Endothelial cell of umbilical vein (primary cell): ENCODE results near the gene KCNB1. TPM values are rescaled to one million over a fixed set of nuclear protein-coding genes. Genes with fewer than 3 reads are reported as not detected.

ENCODE experiments used
- BruUV-seq: library from RNA; stranded (reverse); fragments of 400-500 nt; replicated peaks from 2 replicates; lab custom pipeline; 2021; lab: Mats Ljungman, UMichigan
- CTCF ChIA-PET: fragments of 300-600, 350-600 bp; sonication (Branson Sonifier 250); formaldehyde crosslinking; loops from one replicate; lab custom pipeline; 2021; ENCODE audit warnings: antibody characterized with exemption, inconsistent platforms; lab: Charles Lee
- POLR2A ChIA-PET: fragments of 300-600, 350-600 bp; sonication (Branson Sonifier 250); formaldehyde crosslinking; loops from one replicate; lab custom pipeline; 2021; ENCODE audit warnings: antibody characterized with exemption, inconsistent platforms; lab: Charles Lee
- DNase-seq: peaks from one replicate; pipeline ENCODE4 v3.0.0-alpha.2; 2011; ENCODE audit warnings: low read depth, low spot score
- FAIRE-seq: peaks from 2 replicates; lab custom pipeline; 2011; peaks lifted over from hg19 to GRCh38; lab: Jason Lieb, UNC
- H2AFZ ChIP-seq: 2 replicates; pipeline ENCODE4 v1.6.0; 2012; ENCODE audit warnings: low read depth, low read length, control low read depth, inconsistent platforms
- H3K27ac ChIP-seq: 2 replicates; pipeline ENCODE4 v1.5.1; 2011; ENCODE audit warnings: low read depth, mild to moderate bottlenecking, control low read depth, low read length, moderate library complexity; ENCODE audit not compliant: insufficient read depth
- H3K27me3 ChIP-seq, 2 experiments: 2 replicates each; pipeline versions ENCODE4 v1.6.0 to v1.6.1; 2011; ENCODE audit warnings: low read length in 2 of 2, mixed read lengths in 1 of 2; ENCODE audit not compliant: control insufficient read depth in 2 of 2, insufficient read depth in 2 of 2
- H3K36me3 ChIP-seq, 2 experiments: 2 replicates in 1 of 2; 3 replicates in 1 of 2; pipeline ENCODE4 v1.5.1; 2011; ENCODE audit warnings: low read length in 2 of 2, mild to moderate bottlenecking in 1 of 2, moderate library complexity in 1 of 2; ENCODE audit not compliant: control insufficient read depth in 2 of 2, insufficient read depth in 2 of 2; ENCODE audit errors: extremely low read depth in 1 of 2
- H3K4me1 ChIP-seq: 3 replicates; pipeline ENCODE4 v1.5.1; 2011; ENCODE audit warnings: mild to moderate bottlenecking, low read length; ENCODE audit not compliant: control insufficient read depth, insufficient read depth; ENCODE audit errors: extremely low read depth
- H3K4me2 ChIP-seq: 2 replicates; pipeline ENCODE4 v1.6.1; 2011; ENCODE audit warnings: low read length, control low read depth, mixed read lengths; ENCODE audit not compliant: insufficient read depth
- H3K4me3 ChIP-seq, 3 experiments: fragments of 200-600 bp in 1 of 3; sonication (generic), shearing (Covaris generic) in 1 of 3; replicated peaks in 1 of 3; 2 replicates each; pipeline ENCODE4 v1.5.1; 2011 to 2016; ENCODE audit warnings: control low read depth in 3 of 3, low read length in 3 of 3, mild to moderate bottlenecking in 2 of 3, inconsistent platforms in 1 of 3, low read depth in 1 of 3, moderate library complexity in 1 of 3; ENCODE audit not compliant: insufficient read depth in 1 of 3
- H3K79me2 ChIP-seq: 2 replicates; pipeline ENCODE4 v1.6.0; 2012; ENCODE audit warnings: low read length, inconsistent platforms; ENCODE audit not compliant: control insufficient read depth, insufficient read depth
- H3K9ac ChIP-seq: replicated peaks from 2 replicates; pipeline ENCODE3; 2011; ENCODE audit warnings: low read length, control low read depth; ENCODE audit not compliant: insufficient read depth; ENCODE audit errors: extremely low read depth
- H3K9me1 ChIP-seq: replicated peaks from 3 replicates; pipeline ENCODE4 v1.6.0; 2011; ENCODE audit warnings: mild to moderate bottlenecking, low read length; ENCODE audit not compliant: control insufficient read depth, insufficient read depth; ENCODE audit errors: extremely low read depth
- H3K9me3 ChIP-seq: replicated peaks from 2 replicates; pipeline ENCODE4 v1.5.1; 2012; ENCODE audit warnings: low read length, inconsistent platforms; ENCODE audit not compliant: control insufficient read depth, insufficient read depth
- H4K20me1 ChIP-seq: replicated peaks from 2 replicates; pipeline ENCODE3; 2011; ENCODE audit warnings: mild to moderate bottlenecking, low read length; ENCODE audit not compliant: control insufficient read depth, insufficient read depth; ENCODE audit errors: extremely low read depth
- CTCF ChIP-seq, 2 donors: IDR thresholded peaks; 1 replicate in 1 of 2; 2 replicates in 1 of 2; pipeline ENCODE4 v1.5.1; 2011; ENCODE audit warnings: low read length in 2 of 2, mild to moderate bottlenecking in 2 of 2, moderate library complexity in 2 of 2, control low read depth in 1 of 2, inconsistent platforms in 1 of 2, low read depth in 1 of 2; ENCODE audit not compliant: insufficient read depth in 1 of 2; ENCODE audit errors: extremely low read depth in 1 of 2
- EZH2 ChIP-seq: IDR thresholded peaks from 2 replicates; pipeline ENCODE4 v1.6.1; 2012; ENCODE audit warnings: borderline replicate concordance, low read depth, mild to moderate bottlenecking, moderate library complexity, low read length, inconsistent platforms; ENCODE audit not compliant: severe bottlenecking
- FOS ChIP-seq: IDR thresholded peaks from 2 replicates; pipeline ENCODE4 v1.6.1; 2011; ENCODE audit warnings: mild to moderate bottlenecking, low read length, moderate library complexity, borderline replicate concordance; ENCODE audit not compliant: insufficient read depth
- GATA2 ChIP-seq: IDR thresholded peaks from 2 replicates; pipeline ENCODE4 v1.7.0; 2011; ENCODE audit warnings: low read depth, mild to moderate bottlenecking, moderate library complexity, mixed read lengths, low read length; ENCODE audit not compliant: insufficient read length, insufficient read depth
- JUN ChIP-seq: IDR thresholded peaks from 2 replicates; pipeline ENCODE4 v1.6.1; 2011; ENCODE audit warnings: borderline replicate concordance, low read depth; ENCODE audit not compliant: insufficient read length, insufficient read depth
- MAX ChIP-seq: IDR thresholded peaks from 2 replicates; pipeline ENCODE4 v1.6.1; 2011; ENCODE audit not compliant: insufficient read depth, insufficient read length
- MYC ChIP-seq: IDR thresholded peaks from one replicate; pipeline ENCODE4 v1.6.1; 2011; ENCODE audit warnings: mild to moderate bottlenecking, low read depth, low read length
- POLR2A ChIP-seq: IDR thresholded peaks from 2 replicates; pipeline ENCODE4 v1.6.1; 2012; ENCODE audit warnings: low read depth, mild to moderate bottlenecking, control low read depth, low read length
- POLR2AphosphoS5 ChIP-seq: IDR thresholded peaks from 2 replicates; pipeline ENCODE4 v1.6.1; 2012; ENCODE audit warnings: low read depth, mild to moderate bottlenecking, control low read depth, low read length, moderate library complexity; ENCODE audit not compliant: insufficient read depth
- dilution Hi-C: fragments of 300-500 bp; cut with MboI; formaldehyde crosslinking; loops from one replicate; pipeline ENCODE4 v1.15.0; 2019; ENCODE audit warnings: low sequenced_read_pairs; ENCODE audit not compliant: extremely low pct_ligation_motif_present
- intact Hi-C: fragments of 100-400 bp; cut with micrococcal nuclease; formaldehyde crosslinking; loops from one replicate; pipeline ENCODE4 v1.10.0; 2022
- polyA plus RNA-seq, 4 experiments: library from polyadenylated mRNA; depleted of rRNA in 3 of 4; stranded (reverse) in 3 of 4; unstranded in 1 of 4; fragments of >200 nt; gene quantifications; 2 replicates each; pipeline versions ENCODE4 v1.2.1 to v1.2.3, GENCODE V29; 2011 to 2012; ENCODE audit warnings: missing spikeins in 1 of 4
- total RNA-seq: library from RNA; stranded (reverse); gene quantifications from 2 replicates; pipeline ENCODE4 v1.2.3, GENCODE V29; 2021

KCNB1 gene
- total and polyA plus RNA-seq, 2 donors (not counting 3 experiments of a cell fraction or from before 2014, with no cell fraction given): not detected

- Histone ChIP-seq H3K79me2 (no peaks in the 10 kb centered on the region), H3K4me1 (no peaks in the 10 kb centered on the region), H3K27me3 (peaks cover 9 to 10% of the 10 kb centered on the region in 2 experiments), H3K4me3 (no peak overlapping the region), H3K9me1 (no peaks in the 10 kb centered on the region), H3K4me2 (no peak overlapping the region), H3K9ac (no peak overlapping the region), H4K20me1 (no peaks in the 10 kb centered on the region), H2AFZ (no peak overlapping the region), H3K9me3 (no peaks in the 10 kb centered on the region), H3K27ac (no peak overlapping the region), H3K36me3 (no peaks in the 10 kb centered on the region)
- intact Hi-C loops: no loop called here
- dilution Hi-C loops: no loop called here
- BruUV-seq: no TSS peak
- DNase-seq: no peak
- POLR2A ChIA-PET: interaction anchor here (0.9 kb wide), 1 partner anchor 26 kb away, joined by 3 read pairs; no protein-coding TSS in a partner anchor
- no peak for TF ChIP-seq FOS
- no peak for TF ChIP-seq MYC
- no peak for TF ChIP-seq CTCF (IDR thresholded peaks at IDR 0.05; ENCODE audit: extremely low read depth in 1 of 2, insufficient read depth in 1 of 2, low read depth in 1 of 2, low read length in 2 of 2)
- TF ChIP-seq POLR2AphosphoS5: no peak
- no peak for TF ChIP-seq EZH2
- no peak for TF ChIP-seq JUN
- TF ChIP-seq GATA2: no peak
- TF ChIP-seq MAX: no peak
- no peak for TF ChIP-seq POLR2A
- CTCF ChIA-PET: interaction anchor here (1.1 to 2.0 kb wide), 3 partner anchors 8 to 92 kb away, joined by 3 to 12 read pairs (median 4); no protein-coding TSS in a partner anchor
- FAIRE-seq: no peak
Observed at GRCh38 chr20:49476016-49476355, 6.5 kb downstream of the KCNB1 start.
